ENCODE measurements around the gene SKP1.

Gene SKP1

GRCh38 chr5:134113902-134114875 is 62.6 kb downstream of the SKP1 start, which contains the start of gene TCF7:
Gene TCF7 (plus strand): TSS chr5:134114681. CDS start chr5:134114907, 226 bp downstream.
- DNase-seq (ENCODE audit: low read depth in 3 of 3): peak; percentile 55 to 60 (median 58)

GRCh38 chr5:134113363-134113889 is 63.3 kb downstream of the SKP1 start:
- no peak for DNase-seq (ENCODE audit: low read depth in 3 of 3)

- no peak for DNase-seq (ENCODE audit: low read depth in 3 of 3)
Measured at GRCh38 chr5:134112726-134113362, 63.9 kb downstream of the SKP1 start.

DNA sequence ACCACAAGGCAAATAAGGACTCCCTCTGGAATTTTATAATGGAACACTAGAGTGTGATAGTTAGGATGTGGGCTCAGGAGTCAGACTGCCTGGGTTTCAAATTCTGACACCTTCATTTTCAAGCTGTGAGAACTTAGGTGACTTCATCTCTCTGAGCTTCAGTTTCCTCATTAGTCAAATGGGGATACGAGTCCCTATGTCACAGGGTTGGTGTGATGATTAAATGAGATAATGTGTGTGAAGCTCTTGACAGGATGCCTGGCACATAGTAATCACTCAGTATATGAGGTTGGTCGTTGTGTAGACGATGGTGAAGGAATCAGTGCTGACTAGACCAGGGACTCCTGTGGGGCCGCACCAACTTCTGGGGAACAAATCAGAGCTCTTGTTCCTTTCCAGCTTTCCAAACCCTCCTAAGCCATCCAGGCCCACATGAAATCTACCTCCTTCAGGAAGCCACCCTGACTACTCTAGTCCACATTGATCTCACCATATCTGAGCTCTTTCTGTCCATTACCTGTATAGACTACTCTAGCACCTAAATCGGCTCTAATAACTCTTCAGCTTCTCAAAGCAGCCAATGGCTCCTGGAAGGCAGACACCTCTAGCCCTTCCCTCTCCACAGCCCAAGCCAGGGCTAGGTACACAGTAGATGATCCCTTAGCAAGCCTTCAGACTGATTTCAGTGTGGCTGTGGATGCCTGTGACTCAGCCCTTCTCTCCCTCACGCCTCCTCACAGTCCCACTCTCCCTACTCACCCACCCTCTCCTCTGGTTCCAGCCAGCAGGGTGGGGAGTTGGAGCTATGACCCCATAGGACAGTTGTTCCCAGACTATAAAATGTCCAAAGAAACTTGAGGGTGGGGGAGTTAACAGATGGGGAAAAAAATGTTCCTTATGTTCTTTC is 64.8 kb downstream of the SKP1 start:
- DNase-seq (ENCODE audit: low read depth in 3 of 3): no peak

- DNase-seq (ENCODE audit: low read depth in 3 of 3): no peak
Measured at GRCh38 chr5:134110382-134110781, 66.4 kb downstream of the SKP1 start.

- DNase-seq (ENCODE audit: low read depth in 3 of 3): no peak
Measured at GRCh38 chr5:134107779-134108178, 69.0 kb downstream of the SKP1 start.

DNA sequence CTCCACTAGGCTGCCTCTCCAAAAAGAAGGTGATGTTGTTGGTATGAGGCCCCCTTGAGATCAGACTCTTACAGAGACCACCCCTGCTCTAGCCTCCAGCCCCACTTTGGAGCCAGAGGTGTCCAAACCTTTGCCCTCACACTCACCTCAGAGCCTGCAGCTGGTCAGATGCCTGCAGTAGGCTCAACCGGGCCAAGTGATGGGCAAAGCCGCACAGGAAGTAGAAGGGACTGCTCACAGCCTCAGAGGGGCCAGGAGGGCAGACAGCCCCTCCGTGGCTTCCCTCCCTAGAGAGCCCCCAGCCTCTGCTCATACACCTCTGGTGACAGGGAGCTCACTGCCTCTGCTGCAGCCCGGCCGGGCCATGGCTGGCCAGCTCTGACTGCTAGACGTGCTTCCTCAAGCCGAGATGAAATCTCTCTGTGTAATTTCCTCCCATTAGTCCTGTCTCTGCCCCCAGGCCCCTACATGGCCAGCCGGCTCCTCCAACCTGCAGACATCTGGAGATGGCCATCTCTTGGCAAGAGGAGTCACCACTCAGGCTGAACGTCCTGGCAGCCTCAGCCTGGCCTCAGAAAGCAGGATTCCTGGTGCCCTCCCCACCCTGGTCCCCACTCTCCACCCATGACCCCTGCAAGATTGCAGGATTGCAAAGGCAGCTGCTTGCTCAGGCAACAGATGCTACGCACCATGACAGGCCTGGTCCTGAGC is 69.6 kb downstream of the SKP1 start:
- no peak for DNase-seq (ENCODE audit: low read depth in 3 of 3)

DNA sequence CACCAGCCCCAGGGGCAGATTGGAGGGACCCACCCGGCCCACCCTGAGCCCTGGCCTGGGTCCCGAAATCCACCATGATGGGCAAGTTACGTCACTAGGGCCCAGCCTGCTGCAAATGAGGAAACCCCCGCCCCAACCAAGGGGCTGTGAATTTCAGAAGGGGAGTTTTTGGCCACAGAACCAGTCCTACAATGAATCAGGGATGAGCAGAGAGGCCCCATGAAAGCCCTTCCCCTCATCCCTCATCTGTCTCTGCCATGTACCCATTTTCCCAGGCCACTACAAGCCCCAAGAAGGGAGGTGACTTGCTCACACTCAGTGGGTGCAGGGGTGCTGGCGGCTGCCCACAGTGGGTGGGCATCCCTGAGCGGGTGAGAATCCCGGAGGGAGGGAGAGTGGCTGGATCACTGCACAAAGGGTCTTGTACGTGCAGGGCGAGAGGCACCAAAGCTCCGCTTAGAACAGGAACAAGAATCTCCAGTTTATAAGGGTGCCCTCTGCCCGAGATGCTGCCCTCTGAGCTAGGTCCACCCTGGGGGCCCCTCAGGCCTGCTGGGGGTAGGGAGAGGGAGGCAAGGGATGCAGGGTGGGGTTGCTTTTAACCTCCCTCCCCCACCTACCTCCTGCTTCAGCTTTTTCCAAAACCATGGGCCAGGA is 72.6 kb downstream of the SKP1 start:
- no peak for DNase-seq (ENCODE audit: low read depth in 3 of 3)

DNA sequence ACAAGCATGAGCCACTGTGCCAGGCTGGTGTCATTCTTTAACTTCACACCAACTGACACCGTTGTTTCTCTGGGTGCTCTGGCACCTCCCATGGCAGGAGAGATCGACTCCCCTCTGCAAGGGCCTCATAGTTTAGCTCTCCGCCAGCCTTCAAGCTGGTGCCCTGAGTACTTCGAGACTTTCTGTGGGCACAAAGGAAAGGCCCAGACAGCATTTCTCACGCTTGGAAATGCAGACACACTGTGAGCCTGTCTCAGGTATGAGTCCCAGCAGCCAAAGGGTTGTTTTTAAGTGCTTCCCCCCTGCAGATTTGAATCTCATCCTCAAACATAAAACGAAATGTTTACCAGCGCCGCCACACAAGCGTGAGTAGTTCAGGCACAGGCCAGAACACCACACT is 73.4 kb downstream of the SKP1 start:
- no peak for DNase-seq (ENCODE audit: low read depth in 3 of 3)

DNA sequence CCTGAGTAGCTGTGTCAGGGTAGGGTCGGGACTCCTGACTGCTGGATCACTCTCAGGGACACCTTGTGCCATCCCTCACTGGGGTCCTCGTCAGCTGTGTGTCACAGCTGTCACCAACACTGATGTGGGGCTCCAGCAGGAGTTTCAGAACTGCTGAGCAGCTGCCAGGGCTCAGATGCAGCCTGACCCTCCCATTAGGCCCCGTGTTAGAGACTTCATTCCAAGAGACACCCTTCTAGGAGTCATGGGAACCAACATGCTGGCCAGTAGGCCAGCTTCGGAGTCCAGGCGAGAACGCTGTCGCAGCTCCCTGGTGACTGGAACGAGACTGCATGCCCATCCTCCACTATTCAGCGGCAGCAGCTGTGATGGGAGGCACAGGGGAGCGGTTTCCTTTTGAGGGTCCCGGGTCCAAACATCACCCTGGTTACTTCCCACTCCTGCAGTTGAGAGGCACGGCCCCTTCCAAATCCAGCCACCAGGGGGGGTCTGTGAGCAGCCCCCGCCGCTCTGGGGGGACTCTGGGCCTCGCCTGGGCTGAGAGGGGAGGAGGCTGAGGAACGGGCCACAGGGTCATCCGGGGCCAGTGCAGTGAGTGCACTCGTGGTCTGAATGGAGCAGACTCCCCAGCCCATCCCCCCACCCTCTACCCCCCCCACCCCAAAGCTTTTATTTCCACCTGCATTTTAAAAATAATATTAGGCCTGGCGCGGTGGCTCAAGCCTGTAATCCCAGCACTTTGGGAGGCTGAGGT is 74.9 kb downstream of the SKP1 start:
- peak; percentile 58 to 64 (median 61) for DNase-seq (ENCODE audit: low read depth in 3 of 3)

GRCh38 chr5:134100283-134101091 is 76.3 kb downstream of the SKP1 start:
- peak; percentile 56 to 75 (median 67) for DNase-seq (ENCODE audit: low read depth in 3 of 3)

DNA sequence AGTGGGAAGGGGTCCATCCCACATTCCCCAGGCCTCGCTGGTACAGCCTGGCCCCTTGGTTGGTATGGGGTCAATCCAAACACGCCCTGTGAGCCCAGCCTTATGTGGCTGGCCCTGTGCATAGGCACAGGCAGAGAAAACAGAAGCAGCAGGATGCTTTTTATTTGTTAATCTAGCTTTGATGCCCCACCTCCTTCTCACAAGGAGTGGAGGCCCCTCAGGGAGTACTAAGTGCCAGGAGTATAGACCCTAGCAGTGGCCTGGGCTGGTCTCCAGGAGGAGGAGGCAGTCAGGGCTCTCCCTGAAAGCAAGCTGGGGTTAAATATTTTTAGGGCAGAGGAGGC is 76.8 kb downstream of the SKP1 start:
- DNase-seq (ENCODE audit: low read depth in 3 of 3): no peak

DNA sequence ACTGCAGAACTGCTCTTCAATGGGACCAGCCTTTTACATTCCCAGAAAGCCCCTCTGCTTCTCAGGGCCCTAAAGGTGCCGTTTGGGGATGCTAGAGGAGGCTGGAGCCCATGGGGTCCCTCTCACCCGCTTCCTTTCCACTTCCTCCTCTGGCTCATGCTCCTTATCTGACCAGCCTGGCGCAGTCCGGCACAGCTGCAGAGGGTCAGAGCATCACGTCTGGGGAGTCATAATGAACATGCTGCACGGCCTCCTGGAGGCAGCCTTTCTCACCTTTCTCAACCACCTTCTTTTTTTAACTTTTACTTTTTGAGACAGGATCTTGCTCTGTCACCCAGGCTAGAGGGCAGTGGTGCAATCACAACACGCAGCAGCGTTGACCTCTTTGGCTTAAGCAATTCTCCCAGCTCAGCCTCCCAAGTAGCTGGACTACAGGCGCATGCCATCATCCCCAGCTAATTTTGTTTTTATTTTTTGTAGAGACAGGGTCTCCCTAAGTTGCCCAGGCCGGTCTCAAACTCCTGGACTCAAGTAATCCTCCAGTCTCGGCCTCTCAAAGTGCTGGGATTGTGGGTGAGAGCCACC is 77.4 kb downstream of the SKP1 start:
- no peak for DNase-seq (ENCODE audit: low read depth in 3 of 3)
